NCI-H1092 (cell line): ENCODE data around the gene CRNN.

Source experiments
- DNase-seq: peaks from one replicate; lab custom pipeline; 2025; lab: John Stamatoyannopoulos, UW

The CRNN gene

DNA sequence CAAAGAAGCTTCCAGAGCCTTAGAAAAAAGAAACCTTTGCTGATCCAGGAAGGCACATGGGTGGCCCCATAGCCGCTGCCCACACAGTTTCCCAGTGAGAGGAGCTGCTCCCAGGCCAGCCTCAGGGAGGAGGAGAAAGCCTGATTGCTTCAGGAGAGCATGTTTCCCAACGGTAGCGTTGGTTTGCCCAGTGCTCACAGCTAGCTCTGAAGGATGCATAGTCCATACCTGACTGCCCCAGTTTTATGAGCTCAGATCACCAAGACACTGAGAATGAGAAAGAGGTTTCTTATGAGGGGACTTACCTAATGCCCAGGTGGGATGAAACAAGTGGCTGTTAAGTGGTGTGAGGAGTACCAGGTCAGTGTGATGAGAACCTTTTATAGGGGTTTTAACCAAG is at the start of gene CRNN:
TSS of gene CRNN (minus strand) at position 355 of the 400 bp plus-strand sequence. CDS start 2,030 bp downstream, outside the sequence.
- no peak for DNase-seq

- no peak for DNase-seq
These were observed 48.6 kb upstream of the CRNN start for GRCh38 chr1:152462636-152463035.

GRCh38 chr1:152461544-152461943 is 47.5 kb upstream of the CRNN start:
- DNase-seq, result no peak

DNA sequence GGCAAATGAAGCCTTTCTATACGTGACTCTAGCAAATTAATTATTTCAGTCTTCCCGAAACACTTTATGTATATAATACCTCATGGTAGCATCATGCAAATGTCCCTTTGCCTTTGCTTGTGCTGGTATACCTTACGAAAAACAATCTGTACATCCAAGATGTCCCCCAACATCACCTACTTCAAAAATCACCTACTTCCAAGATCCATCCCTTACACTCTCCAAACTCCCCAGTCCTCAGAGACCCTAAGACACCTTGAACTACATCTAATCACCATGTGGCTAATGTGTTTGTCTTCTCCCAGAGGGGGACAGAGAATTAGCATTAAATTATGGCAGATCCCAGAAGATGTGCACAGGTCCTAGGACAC is 46.5 kb upstream of the CRNN start:
- DNase-seq, result no peak

DNA sequence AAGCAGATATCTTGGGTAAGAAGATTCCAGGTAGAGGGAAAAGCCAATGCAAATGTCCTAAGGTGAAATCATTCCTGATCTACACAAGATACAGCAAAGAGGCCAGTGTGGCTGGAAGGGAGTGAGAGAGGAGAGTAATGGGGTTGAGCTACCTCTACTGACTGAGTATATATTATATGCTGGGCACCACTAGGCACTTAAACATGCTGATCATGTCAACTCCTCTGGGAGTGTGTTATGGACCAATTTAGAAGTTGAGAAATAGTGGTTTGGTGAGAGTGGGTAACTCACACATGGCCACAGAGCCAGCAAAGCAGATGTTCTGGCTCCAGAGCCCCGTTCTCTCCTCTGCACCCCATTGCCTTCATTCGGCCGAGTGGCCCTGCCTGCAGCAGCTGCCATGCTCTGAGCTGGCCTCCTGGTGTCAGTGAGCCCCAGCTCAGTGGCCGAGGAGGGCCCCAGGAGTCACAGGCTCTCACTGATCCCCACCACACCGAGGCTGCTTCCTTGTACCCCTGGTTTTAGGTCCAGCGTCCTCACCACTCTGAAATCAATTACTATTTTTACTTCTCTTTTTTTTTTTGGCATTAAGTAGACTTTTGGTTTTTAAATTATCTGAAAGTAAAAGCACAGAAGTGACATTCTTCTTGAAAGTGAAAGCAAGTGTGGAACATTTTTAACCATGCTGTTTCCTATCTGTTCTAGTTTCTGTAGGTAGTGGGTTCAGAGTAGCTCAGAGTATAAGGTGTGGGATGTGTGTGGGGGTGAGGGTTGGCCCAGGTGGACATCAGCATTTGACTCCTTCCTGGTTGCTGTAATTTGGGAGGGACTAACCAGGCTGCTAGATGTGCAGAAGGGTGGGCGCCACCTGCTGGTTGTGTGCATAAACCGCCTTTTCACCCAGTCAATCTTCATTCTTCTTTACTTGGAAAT is 45.8 kb upstream of the CRNN start:
- no peak for DNase-seq

GRCh38 chr1:152458384-152459185 is 44.5 kb upstream of the CRNN start:
- DNase-seq, result peak; percentile 7

- no peak for DNase-seq
These were observed 43.5 kb upstream of the CRNN start for GRCh38 chr1:152457561-152457960.

DNA sequence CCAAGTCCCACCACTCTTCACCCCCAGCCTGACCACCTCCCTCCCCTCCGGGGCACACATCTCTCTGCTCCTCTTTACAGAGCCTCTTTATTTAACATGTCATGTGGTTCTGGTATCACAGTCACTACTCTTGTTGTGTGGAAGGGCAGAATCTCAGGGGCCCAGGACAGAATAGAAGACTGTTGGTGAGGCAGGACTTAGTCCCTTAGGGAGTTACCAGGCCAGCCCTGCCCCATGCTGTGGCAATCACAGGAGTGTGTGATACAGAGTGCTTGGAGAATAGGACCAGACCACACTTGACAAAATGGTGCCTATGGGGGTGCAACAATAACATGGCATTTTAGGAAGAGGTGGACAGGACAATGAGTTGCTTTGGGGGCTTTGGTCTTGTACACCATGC is 43.0 kb upstream of the CRNN start:
- DNase-seq, result no peak

DNA sequence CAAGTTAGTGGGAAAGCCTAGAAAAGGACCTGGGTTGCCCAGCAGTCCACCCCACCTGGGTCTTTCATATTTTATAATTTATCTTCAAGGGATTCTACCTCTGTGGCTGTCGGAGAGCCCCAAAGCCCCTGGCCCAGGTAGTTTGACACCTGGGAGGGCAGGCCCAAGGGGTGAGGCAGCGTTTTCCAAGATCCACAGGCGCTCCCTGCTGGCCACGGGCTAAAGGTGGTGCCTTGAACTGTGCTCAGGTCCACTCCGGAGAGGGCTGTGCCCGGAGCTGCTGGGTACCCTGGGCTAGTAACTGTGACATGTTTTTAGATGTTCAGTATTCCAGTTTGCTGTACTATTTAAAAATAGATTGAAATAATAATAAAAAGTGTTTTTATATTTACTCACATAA is 37.2 kb upstream of the CRNN start:
- DNase-seq, result no peak

GRCh38 chr1:152449661-152450060 is 35.6 kb upstream of the CRNN start:
- DNase-seq, result no peak

DNA sequence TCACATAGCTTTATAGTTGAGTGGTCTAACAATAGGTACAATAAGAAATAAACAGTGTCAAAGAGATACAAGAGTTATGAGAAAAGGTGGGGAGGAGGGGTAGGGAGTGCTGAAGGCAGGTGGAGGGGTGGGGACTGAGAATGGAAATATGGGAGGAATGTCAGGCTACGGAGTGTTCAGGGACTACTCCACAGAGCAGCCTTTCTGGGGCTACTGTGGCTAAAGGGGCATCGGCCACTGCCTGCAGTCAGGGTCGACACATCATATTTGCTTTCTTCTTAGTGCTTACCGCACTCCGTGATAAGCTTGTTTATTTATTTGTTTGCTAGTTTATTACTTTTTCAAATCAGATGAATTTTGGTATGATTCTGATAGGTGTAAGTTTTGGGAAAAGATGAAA is 34.4 kb upstream of the CRNN start:
- no peak for DNase-seq

DNA sequence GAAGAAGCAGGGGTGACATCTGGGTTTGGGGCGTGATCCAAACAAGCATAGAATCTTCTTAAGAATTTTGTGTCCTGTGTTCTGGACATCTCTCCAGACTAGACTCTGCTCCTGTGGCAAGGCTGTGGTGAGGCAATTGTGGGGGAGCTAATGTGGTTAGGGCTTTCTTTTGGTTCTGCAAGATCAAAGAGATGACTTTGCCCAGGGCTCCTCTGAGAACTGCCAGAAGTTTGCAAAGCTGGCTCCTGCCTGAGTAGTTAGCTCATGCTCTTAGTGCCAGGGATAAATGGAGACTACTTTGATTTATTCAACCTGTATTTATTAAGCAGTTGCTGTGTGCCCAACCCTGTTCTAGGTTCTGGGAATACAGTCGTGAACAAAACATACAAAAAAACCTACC is 34.0 kb upstream of the CRNN start:
- no peak for DNase-seq

DNA sequence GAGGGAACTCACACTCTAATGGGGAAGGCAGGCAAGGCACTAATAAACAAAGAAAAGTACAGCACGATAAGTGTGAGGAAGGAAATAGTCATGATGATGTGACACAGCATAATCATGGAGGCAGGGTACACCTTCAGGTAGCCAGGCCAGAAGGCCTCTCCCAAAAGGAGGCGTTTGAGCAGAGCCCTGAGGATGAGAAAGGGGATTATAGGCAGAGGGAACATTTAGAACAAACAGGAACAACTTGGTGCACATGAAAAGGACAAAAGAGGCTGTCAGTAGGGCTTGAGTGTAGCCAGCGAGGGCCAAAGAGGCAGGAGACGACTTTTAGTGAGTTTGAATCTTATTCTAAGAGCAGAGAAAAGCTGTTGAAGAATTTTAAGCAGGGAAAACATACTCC is 33.4 kb upstream of the CRNN start:
- no peak for DNase-seq

DNA sequence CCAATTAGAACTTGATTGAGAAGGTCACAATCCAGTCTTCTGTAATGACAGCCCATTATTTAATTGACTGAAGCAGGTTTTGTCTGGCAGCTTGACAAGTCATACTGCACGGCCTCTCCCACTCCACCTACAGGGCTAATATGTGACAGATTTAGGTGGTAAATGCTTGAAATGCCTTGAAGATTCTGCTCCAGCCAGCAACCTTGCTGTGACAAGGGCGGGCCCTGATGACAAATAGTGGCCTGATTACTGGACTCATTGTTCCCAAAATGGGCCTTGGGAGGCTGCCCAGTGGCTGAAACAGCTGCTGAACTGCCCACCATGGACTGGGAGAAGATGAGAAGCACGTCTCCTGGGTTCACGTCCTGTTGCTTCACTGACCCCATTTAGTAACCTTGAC is 30.0 kb upstream of the CRNN start:
- no peak for DNase-seq

DNA sequence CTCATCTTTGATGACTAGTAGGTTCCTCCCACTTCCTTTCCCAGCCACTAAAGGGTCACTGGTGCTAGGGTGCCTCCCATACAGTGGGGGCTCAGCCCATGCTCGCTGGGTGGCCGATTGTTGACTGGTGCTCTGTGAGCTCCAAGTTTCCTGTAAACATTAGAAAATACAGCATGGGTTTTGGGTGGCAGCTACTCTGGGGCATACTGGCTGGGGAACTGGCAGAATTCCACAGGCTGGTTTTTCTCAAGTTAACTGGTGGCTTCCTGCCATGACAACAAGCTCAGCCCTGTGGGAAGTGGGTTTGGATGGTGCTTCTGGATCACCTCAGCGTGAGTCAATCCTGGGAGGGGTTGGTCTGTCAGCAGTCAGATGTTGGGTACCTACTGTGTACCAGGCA is 28.7 kb upstream of the CRNN start:
- DNase-seq, result no peak

DNA sequence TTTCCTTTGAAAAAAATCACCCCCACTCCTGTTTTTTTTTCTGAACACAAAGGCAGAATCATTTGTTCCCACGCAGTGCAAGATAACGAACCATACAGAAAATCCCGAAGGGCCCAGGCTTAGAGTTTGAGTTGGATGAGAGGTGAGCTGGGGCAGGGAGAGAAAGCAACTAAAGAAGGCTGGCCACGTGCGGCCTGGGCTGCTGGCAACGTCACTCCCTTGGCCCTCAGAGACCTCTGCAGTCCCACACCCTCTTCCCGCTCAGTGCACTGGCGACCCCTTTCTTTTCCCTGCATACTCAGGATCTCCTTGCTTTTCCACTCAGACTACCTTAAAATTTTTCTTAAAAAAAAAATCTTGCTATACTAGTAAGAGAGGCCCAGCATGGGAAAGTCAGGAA is 28.2 kb upstream of the CRNN start:
- no peak for DNase-seq

GRCh38 chr1:152441756-152442155 is 27.7 kb upstream of the CRNN start:
- DNase-seq, result no peak

GRCh38 chr1:152440635-152441471 is 26.8 kb upstream of the CRNN start:
- no peak for DNase-seq

- no peak for DNase-seq
These were observed 22.8 kb upstream of the CRNN start for GRCh38 chr1:152436593-152437496.

GRCh38 chr1:152427458-152427857 is 13.4 kb upstream of the CRNN start:
- no peak for DNase-seq

DNA sequence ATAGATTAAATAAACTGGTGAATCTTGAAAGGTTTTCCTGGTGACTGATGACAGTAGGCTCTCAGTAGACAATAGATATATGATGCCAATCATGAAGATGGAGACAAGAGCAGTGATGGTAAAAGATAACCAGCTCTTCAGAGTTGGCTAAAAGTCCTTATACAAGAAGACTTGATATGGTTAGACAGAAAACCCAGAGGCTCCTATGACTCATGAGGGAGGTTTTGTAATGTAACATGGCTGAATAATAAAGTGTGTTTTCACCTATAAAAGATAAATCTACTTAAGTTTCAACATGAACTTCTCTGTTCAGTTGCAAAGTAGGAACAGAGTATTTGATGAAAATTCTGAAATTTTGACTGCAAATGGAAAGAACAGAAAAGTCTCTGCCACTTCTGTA is 12.7 kb upstream of the CRNN start:
- DNase-seq, result no peak
